K562 treated with DMSO at 1 percent for 48 hours (cell line): ENCODE data around the gene GJC3. TPM values are rescaled to one million over a fixed set of nuclear protein-coding genes. Genes with fewer than 3 reads are reported as not detected.

ENCODE experiments used
- total RNA-seq: library from RNA; unstranded; fragments of 300-600 nt; gene quantifications from 2 replicates; pipeline ENCODE4 v1.2.3, GENCODE V29; 2022; ENCODE audit warnings: low replicate concordance; ENCODE audit errors: extremely low read depth

Gene GJC3, protein sequence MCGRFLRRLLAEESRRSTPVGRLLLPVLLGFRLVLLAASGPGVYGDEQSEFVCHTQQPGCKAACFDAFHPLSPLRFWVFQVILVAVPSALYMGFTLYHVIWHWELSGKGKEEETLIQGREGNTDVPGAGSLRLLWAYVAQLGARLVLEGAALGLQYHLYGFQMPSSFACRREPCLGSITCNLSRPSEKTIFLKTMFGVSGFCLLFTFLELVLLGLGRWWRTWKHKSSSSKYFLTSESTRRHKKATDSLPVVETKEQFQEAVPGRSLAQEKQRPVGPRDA
- total RNA-seq, result not detected in 2 replicates

DNA sequence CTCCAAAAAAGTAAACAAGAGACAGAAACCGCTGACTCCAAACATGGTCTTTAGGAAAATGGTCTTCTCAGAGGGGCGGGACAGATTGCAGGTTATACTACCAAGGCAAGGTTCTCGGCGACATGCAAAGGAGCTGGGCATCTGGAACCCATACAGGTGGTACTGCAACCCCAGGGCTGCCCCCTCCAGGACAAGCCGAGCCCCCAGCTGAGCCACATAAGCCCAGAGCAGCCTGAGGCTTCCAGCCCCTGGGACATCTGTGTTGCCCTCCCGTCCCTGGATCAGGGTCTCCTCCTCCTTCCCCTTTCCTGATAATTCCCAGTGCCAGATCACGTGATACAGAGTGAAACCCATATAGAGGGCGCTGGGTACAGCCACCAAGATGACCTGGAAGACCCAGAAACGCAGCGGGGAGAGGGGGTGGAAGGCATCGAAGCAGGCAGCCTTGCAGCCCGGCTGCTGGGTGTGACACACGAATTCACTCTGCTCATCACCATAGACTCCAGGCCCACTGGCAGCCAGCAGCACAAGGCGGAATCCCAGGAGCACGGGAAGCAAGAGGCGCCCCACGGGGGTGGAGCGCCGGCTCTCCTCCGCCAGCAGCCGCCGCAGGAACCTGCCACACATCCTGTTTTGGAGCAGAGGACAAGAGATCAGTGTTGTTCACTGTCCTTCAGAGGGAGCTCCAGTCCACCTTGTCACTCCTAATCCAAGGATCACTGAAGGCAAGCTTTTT, at the start of gene GJC3:
Gene GJC3 (minus strand): TSS at position 627 of the 736 bp plus-strand sequence. CDS start 0 bp downstream, at position 627.

DNA sequence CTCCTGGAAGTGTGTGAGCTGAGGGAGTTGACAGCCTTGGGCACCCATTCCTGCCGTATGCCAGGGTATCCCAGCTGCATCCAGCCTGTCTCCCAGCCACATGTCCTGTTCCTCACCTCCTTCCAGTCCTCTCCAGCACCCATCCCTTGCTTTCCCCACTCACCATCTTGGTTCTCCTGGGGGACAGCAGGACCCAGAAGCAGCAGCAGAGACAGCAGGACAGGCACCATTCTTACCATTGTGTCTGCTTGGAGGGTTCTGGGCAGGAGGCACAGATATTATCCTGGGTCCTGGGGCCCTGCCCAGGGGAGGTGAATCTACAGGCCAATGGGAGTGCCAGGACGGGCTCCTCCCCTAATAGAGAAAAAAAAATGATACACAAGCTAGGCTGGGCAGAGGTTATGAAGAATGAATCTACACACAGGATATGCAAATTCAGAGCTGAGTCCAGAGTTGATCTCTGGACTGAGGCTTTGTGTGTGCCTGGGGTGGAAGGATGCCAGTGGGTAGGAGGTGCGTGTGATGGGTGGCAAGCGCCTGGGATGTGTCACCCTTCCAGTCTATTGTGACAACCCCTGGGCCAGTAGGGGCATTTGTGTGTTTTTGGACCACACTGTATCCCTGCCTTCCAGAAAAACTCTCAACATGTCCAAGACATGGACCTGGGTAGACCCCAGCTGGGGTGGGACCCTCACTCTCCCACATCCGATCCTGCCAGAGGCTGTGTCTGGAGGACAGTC, 46.5 kb upstream of the GJC3 start, which contains the start of gene AZGP1:
Gene AZGP1 (minus strand): TSS at position 250 of the 740 bp plus-strand sequence. CDS start 11 bp downstream, at position 239.

DNA sequence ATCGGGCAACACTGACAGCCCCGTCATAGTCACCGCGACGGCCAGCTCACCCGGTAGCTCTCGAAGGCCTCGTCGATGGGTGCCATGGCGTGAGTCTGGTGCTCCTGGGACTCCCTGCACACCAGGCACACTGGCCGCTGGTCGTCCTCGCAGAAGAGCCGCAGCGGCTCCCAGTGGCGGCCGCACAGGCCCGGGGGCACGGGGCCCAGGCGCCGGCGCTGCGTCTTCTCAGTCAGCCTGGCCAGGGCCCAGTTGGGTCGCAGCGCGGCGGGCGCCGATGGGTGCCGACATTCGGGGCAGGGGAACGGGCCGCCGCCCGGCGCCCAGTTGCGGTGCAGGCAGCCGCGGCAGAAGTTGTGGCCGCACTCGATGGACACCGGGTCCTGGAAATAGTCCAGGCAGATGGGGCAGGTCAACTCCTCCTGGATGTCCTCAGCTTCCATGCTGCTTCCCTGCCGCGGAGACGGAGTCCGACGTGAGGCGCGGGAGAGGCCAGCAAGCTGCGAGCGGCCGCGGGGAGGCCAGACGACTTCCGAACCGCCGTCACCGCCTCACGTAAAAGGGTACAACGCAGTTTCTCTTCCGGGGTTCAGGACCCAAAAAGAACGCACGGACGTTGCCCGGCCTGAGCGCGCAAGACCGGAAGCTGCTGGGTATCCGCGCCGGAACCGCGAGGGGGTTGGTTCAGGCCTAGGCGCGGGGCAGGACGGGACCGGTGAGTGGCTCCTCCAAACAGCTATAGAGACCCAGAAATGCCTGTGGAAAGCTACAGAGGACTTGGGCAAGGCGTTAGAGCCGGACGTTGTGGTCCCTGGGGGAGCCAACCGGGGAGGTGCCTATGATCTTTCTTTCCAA, 10.2 kb downstream of the GJC3 start, which contains the start of gene TRIM4:
Gene TRIM4 (minus strand): TSS at position 572 of the 855 bp plus-strand sequence. CDS start 129 bp downstream, at position 443.

DNA sequence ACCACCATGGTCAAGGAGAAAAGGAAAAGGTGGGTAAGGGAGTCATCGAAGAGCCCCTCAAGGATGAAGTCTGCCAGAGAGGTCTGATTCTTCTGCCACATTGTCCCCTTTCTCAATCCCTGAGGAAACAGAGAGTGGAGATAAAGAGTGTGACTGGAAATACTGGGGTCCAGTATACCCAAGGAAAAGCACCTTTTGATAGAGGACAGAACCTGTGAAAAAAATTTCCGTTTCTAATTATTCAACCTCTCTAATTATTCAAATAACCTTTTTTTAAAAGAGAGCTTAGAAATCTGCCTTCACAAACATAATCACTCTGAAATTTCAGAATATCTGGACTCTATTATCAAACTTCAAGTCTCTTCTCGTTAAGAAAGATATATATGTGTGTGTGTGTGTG, 52.5 kb downstream of the GJC3 start, which contains the start of gene OR2AE1:
Gene OR2AE1 (minus strand): TSS at position 101 of the 400 bp plus-strand sequence. CDS start 0 bp downstream, at position 101.

Other genes starting within 250 kb of the GJC3 start
- gene CYP3A5, start 249.6 kb downstream of the GJC3 start, total RNA-seq, result not detected in 2 replicates
- gene CYP3A7, start 194.4 kb downstream of the GJC3 start, total RNA-seq, result not detected in 2 replicates
- not detected in 2 replicates for gene CYP3A4, start 145.4 kb downstream of the GJC3 start, total RNA-seq
- gene CYP3A43, start 101.6 kb downstream of the GJC3 start, total RNA-seq, result not detected in 2 replicates
- gene OR2AE1, start 52.6 kb downstream of the GJC3 start, total RNA-seq, result not detected in 2 replicates
- gene TRIM4, start 10.1 kb downstream of the GJC3 start, total RNA-seq, result not detected in 2 replicates
- not detected in 2 replicates for gene AZGP1, start 46.4 kb upstream of the GJC3 start, total RNA-seq
- not detected in 2 replicates for gene ZKSCAN1, start 86.0 kb upstream of the GJC3 start, total RNA-seq
- not detected in 2 replicates for gene ZSCAN21, start 120.2 kb upstream of the GJC3 start, total RNA-seq
- gene ZNF3, start 152.1 kb upstream of the GJC3 start, total RNA-seq, result not detected in 2 replicates
- gene COPS6, start 159.3 kb upstream of the GJC3 start, total RNA-seq, result 306 TPM in 1 of 2 replicates, not detected in the other
- 392 and 458 TPM in 2 replicates for gene MCM7, start 171.8 kb upstream of the GJC3 start, total RNA-seq
- not detected in 2 replicates for gene AP4M1, start 172.0 kb upstream of the GJC3 start, total RNA-seq
- not detected in 2 replicates for gene TAF6, start 189.7 kb upstream of the GJC3 start, total RNA-seq
- not detected in 2 replicates for gene CNPY4, start 190.0 kb upstream of the GJC3 start, total RNA-seq
- gene MBLAC1, start 197.3 kb upstream of the GJC3 start, total RNA-seq, result not detected in 2 replicates
- gene LAMTOR4, start 219.3 kb upstream of the GJC3 start, total RNA-seq, result 1,877 TPM in 1 of 2 replicates, not detected in the other
- not detected in 2 replicates for gene TRAPPC14, start 229.1 kb upstream of the GJC3 start, total RNA-seq
- gene GAL3ST4, start 239.0 kb upstream of the GJC3 start, total RNA-seq, result not detected in 2 replicates
- gene GPC2, start 247.8 kb upstream of the GJC3 start, total RNA-seq, result not detected in 2 replicates
- not detected in 2 replicates for gene STAG3, start 248.3 kb upstream of the GJC3 start, total RNA-seq